Tibial nerve (tissue), 4 donors: ENCODE results near the gene GCNT3. TPM values are rescaled to one million over a fixed set of nuclear protein-coding genes. Genes with fewer than 3 reads are reported as not detected.
A peak's percentile ranks its signal among the peaks of the same experiment; 100 is the strongest.

Source experiments
- DNase-seq, 2 donors: peaks; one replicate each; pipeline ENCODE4 v3.0.0-alpha.2; 2019; ENCODE audit warnings: low spot score in 2 of 2
- H3K27ac ChIP-seq, 4 donors: fragments of 200-600 bp; sonication (generic) in 3 of 4; one replicate each; pipeline ENCODE4 v1.5.1; 2017 to 2019; ENCODE audit warnings: mild to moderate bottlenecking in 1 of 4
- H3K27me3 ChIP-seq, 2 donors: fragments of 200-600 bp; sonication (generic) in 1 of 2; one replicate each; pipeline versions ENCODE4 v1.5.1 to v1.6.0; 2017 to 2019
- H3K36me3 ChIP-seq, 3 donors: fragments of 200-600 bp; sonication (generic); one replicate each; pipeline ENCODE4 v1.5.1; 2018 to 2019
- H3K4me1 ChIP-seq, 4 donors: fragments of 200-600 bp; sonication (generic) in 3 of 4; one replicate each; pipeline ENCODE4 v1.5.1; 2017 to 2019
- H3K4me3 ChIP-seq, 4 donors: fragments of 200-600 bp; sonication (generic) in 3 of 4; one replicate each; pipeline ENCODE4 v1.5.1; 2017 to 2019; ENCODE audit warnings: mild to moderate bottlenecking in 1 of 4, moderate library complexity in 1 of 4
- H3K9me3 ChIP-seq, 4 donors: fragments of 200-600 bp; sonication (generic) in 3 of 4; one replicate each; pipeline ENCODE4 v1.5.1; 2017 to 2019
- EP300 ChIP-seq, 2 donors: sonication (generic); formaldehyde crosslinking; IDR thresholded peaks; one replicate each; pipeline ENCODE4 v1.6.1; 2017; ENCODE audit warnings: antibody characterized with exemption in 2 of 2, mild to moderate bottlenecking in 1 of 2
- POLR2A ChIP-seq, 2 donors: fragments of 450-650 bp; IDR thresholded peaks; one replicate each; pipeline ENCODE4 v1.6.1; 2017; ENCODE audit warnings: antibody characterized with exemption in 2 of 2, mild to moderate bottlenecking in 2 of 2, moderate library complexity in 2 of 2
- WGBS, 2 donors: methylation state at CpG; one replicate each; pipeline ENCODE4 v1.1.5; 2018; 5-methylcytosine and 5-hydroxymethylcytosine counted together
- total RNA-seq, 4 donors: library from RNA; depleted of rRNA; stranded (reverse); fragments of >200 nt; gene quantifications; one replicate each; pipeline ENCODE4 v1.1.0, GENCODE V29; 2016
- TF ChIP-seq, protein P1 (sequence below), 5 experiments: fragments of 200-600 bp in 3 of 5; fragments of 450-650 bp in 2 of 5; sonication (generic) in 3 of 5; IDR thresholded peaks; one replicate each; pipeline ENCODE4 v1.5.1; 2016 to 2019; ENCODE audit warnings: antibody characterized with exemption in 5 of 5, mild to moderate bottlenecking in 3 of 5, moderate library complexity in 2 of 5

Gene GCNT3, protein sequence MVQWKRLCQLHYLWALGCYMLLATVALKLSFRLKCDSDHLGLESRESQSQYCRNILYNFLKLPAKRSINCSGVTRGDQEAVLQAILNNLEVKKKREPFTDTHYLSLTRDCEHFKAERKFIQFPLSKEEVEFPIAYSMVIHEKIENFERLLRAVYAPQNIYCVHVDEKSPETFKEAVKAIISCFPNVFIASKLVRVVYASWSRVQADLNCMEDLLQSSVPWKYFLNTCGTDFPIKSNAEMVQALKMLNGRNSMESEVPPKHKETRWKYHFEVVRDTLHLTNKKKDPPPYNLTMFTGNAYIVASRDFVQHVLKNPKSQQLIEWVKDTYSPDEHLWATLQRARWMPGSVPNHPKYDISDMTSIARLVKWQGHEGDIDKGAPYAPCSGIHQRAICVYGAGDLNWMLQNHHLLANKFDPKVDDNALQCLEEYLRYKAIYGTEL
- total RNA-seq: not detected

DNA sequence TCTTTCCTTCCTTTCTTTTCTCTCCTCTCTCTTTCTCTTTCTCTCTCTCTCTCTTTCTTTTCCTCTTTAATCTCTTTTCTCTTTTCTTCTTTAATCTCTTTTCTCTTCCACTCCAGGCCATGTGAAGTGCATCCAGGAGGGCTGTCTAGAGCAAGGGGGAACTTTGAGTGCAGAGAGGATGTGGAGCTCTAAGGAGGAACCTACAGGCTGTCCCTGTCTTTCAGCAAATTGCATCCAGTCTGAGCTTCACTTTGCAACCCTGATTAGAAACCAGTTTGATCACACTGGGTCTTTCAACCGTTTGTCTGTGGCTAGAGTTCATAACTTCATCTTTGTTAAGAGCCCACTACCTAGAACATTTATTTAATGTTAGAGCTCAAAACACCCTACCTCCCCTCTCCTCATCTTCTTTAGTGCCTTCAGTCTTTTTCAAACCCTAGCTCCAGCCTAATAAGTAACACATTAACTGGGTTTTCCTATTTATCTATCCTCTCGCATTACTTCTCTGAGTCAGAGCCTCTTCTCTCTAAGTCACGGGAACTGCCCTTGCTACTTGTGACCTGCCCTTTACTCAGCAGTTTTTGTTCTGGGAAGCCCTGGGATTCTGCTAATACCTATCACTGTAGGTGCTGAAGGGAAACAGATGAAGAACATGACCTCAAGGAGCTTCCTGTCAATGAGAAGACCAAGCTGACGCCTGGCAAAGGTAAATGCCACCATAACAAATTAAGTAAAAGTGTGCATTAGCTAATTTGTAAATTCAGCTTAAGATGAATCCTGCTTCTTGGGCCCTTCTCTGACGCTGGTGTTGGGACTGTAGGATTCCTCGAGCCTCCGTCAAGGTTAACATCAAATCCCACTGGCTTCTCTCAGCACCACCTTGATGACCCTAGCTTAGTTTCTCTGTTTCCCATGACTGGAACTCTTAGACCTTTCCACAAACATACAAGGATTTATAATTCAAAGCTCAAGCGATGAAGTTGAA is at the start of gene GCNT3:
Gene GCNT3, plus strand, starts transcription at position 508 of the 985 bp plus-strand sequence. CDS start 6,456 bp downstream, outside the sequence.
- 72 to 74% methylated on average over 8 of the region's 8 CpGs for WGBS, 2 donors
- peak within 1 kb of the TSS in 1 of 4 donors; percentile 1 for H3K4me3 ChIP-seq
- no peaks in the 10 kb centered on the region for H3K9me3 ChIP-seq
- no peaks in the 10 kb centered on the region for H3K27me3 ChIP-seq
- H3K4me1 ChIP-seq: no peaks in the 10 kb centered on the region
- no peak for DNase-seq
- H3K27ac ChIP-seq: peak within 1 kb of the TSS in 1 of 4 donors; percentile 31
- no peak for TF ChIP-seq POLR2A (IDR thresholded peaks at IDR 0.05)
- TF ChIP-seq, protein P1, sequence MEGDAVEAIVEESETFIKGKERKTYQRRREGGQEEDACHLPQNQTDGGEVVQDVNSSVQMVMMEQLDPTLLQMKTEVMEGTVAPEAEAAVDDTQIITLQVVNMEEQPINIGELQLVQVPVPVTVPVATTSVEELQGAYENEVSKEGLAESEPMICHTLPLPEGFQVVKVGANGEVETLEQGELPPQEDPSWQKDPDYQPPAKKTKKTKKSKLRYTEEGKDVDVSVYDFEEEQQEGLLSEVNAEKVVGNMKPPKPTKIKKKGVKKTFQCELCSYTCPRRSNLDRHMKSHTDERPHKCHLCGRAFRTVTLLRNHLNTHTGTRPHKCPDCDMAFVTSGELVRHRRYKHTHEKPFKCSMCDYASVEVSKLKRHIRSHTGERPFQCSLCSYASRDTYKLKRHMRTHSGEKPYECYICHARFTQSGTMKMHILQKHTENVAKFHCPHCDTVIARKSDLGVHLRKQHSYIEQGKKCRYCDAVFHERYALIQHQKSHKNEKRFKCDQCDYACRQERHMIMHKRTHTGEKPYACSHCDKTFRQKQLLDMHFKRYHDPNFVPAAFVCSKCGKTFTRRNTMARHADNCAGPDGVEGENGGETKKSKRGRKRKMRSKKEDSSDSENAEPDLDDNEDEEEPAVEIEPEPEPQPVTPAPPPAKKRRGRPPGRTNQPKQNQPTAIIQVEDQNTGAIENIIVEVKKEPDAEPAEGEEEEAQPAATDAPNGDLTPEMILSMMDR (IDR thresholded peaks at IDR 0.05): no peak
- TF ChIP-seq EP300 (IDR thresholded peaks at IDR 0.05): no peak
- no peaks in the 10 kb centered on the region for H3K36me3 ChIP-seq

DNA sequence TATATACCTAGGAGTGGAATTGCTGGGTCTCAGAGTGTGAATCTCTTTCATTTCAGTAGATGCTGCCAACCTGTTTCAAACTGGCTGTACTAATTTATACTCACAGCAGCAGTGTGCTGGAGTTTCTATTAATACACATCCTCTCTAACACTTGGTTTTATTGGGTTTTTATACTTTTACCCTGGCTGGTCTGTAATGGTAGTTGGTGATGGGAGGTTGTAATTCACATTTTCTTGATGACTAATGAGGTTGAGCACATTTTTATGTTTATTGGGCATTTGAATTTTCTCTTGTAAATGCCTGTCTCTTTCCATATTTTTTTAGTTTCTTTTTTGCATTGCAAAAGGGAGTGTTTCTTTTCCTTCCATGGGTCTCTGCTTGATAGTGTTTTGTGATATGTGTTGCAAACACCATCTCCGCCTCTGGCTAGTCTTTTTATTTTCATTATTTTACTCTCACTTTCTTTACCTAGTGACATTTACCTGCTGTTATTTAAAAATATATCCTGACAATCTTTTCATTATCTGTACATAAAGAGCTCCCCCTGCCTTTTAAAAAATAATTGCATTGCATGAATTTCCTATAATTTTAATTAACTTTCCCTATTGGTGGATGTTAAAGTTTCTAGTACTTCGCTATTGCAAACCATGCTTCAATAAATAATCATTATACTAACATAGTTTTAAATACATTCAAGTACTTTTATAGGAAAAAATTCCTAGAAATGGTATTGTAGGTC is 49.0 kb upstream of the GCNT3 start:
- Histone ChIP-seq H3K36me3 (no peaks in the 10 kb centered on the region), H3K9me3 (peaks cover 0 to 21% (median 0%) of the 10 kb centered on the region in 4 donors), H3K27me3 (no peaks in the 10 kb centered on the region), H3K27ac (no peak overlapping the region), H3K4me3 (no peak overlapping the region), H3K4me1 (no peaks in the 10 kb centered on the region)
- 94 to 97% methylated on average over 2 of the region's 2 CpGs for WGBS, 2 donors
- DNase-seq: no peak
- TF ChIP-seq, protein P1 (IDR thresholded peaks at IDR 0.05): no peak
- TF ChIP-seq POLR2A (IDR thresholded peaks at IDR 0.05): no peak
- TF ChIP-seq EP300 (IDR thresholded peaks at IDR 0.05): no peak

DNA sequence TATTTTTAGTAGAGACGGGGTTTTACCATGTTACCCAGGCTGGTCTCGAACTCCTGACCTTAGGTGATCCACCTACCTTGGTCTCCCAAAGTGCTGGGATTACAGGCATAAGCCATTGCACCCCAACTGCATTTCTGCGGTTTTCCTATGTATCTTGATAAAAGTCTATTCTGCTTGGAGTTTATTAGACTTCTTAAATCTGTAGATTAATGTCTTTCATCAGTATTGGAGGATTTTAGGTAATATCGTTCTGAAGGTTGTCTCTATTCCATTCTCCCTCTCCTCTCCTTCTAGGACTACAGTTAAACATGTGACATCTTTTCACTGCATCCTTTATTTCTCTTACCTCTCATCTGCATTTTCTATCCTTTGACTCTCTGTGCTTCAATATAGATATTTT is 46.3 kb upstream of the GCNT3 start:
- Histone ChIP-seq H3K36me3 (no peaks in the 10 kb centered on the region), H3K9me3 (peaks cover 0 to 21% (median 0%) of the 10 kb centered on the region in 4 donors), H3K4me3 (no peak overlapping the region), H3K27me3 (no peaks in the 10 kb centered on the region), H3K4me1 (no peaks in the 10 kb centered on the region), H3K27ac (no peak overlapping the region)
- 95 to 96% methylated on average over 4 of the region's 4 CpGs for WGBS, 2 donors
- no peak for DNase-seq
- TF ChIP-seq, protein P1 (IDR thresholded peaks at IDR 0.05): no peak
- TF ChIP-seq EP300 (IDR thresholded peaks at IDR 0.05) (no peak), POLR2A (IDR thresholded peaks at IDR 0.05) (no peak)

DNA sequence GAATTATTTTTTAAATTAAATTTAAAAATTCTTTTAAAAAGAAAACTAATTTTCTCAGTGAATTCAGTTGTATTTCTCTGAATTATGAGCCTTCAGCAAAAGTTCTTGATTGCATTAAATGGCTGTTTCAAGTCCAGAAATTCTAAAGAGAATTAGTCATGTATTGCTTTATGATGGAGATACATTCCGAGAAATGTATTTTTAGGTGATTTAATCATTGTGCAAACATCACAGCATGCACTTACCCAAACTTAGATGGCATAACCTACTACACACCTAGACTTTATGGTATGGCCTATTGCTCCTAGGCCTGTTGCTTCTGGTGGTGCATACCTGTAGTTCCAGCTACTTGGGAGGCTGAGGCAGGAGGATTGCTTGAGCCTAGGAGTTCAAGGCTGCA is 44.3 kb upstream of the GCNT3 start:
- Histone ChIP-seq H3K27ac (no peak overlapping the region), H3K9me3 (peaks cover 0 to 21% (median 0%) of the 10 kb centered on the region in 4 donors), H3K4me3 (no peak overlapping the region), H3K36me3 (no peaks in the 10 kb centered on the region), H3K27me3 (no peaks in the 10 kb centered on the region), H3K4me1 (no peaks in the 10 kb centered on the region)
- no peak for TF ChIP-seq POLR2A (IDR thresholded peaks at IDR 0.05)
- TF ChIP-seq, protein P1 (IDR thresholded peaks at IDR 0.05): no peak
- TF ChIP-seq EP300 (IDR thresholded peaks at IDR 0.05): no peak
- no peak for DNase-seq
- WGBS, 2 donors: 89 to 92% methylated on average over 1 of the region's 1 CpG
